ENCODE measurements around the gene CPHXL2. TPM values are rescaled to one million over a fixed set of nuclear protein-coding genes. Genes with fewer than 3 reads are reported as not detected.

The CPHXL2 gene
- total RNA-seq, 1 experiment from 2014 or later: not detected

DNA sequence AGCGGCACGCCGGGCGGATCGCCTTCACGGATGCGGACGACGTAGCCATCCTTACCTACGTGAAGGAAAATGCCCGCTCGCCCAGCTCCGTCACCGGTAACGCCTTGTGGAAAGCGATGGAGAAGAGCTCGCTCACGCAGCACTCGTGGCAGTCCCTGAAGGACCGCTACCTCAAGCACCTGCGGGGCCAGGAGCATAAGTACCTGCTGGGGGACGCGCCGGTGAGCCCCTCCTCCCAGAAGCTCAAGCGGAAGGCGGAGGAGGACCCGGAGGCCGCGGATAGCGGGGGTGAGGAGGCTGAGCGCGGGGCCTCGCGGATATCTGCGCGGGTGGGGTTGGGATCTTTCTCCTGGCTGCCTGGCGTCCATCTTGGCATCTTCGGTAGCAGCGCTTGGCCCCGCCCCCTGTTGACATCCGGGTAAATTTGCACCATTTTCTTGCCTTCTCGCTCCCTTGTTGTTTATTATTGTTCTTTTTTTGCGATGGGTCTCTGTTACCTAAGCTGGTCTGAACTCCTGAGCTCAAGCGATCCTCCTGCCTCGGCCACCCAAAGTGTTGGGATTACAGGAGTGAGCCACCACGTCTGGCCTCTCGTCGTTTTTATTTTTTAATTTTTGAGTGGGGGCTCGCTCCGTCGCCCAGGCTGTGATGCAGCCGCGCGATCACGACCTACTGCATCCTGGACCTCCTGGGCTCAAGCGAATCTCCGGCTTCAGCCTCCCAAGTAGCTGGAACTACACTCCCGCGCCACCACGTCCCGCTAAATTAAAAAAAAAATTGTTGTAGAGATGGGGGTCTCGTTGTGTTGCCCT is 28.3 kb downstream of the CPHXL2 start:
- peaks cover 16% of the 10 kb centered on the region for H3K36me3 ChIP-seq (ENCODE audit: low read depth, low read length)
- H2AFZ ChIP-seq (ENCODE audit: low read length): peak overlapping the region; percentile 81
- intact Hi-C loops (cut with micrococcal nuclease): loop anchor here (5.0 kb wide), 1 partner anchor 91 kb away; the partner anchor contains the start of gene TMEM231
- ChIA-PET CTCF (interaction anchor here (0.6 to 1.0 kb wide), 2 partner anchors 27 to 131 kb away, joined by 3 to 5 read pairs; no protein-coding TSS in a partner anchor), POLR2A (ENCODE audit: unreplicated experiment) (interaction anchor here (0.5 to 1.5 kb wide), 4 partner anchors 23 to 1656 kb away, joined by 3 to 9 read pairs (median 3); partner anchors contain the start of gene ADAT1)
- peaks cover 21% of the 10 kb centered on the region for H3K4me1 ChIP-seq (ENCODE audit: insufficient read depth, low read length)
- peak overlapping the region; percentile 45 for H3K27ac ChIP-seq (ENCODE audit: low read length)
- no peaks in the 10 kb centered on the region for H3K9me3 ChIP-seq (ENCODE audit: low read length)
- no TSS peak for BruUV-seq (replicated peaks)
- no peaks in the 10 kb centered on the region for H3F3A ChIP-seq (ENCODE audit: low read length, unreplicated experiment)
- DNase-seq: peak; percentile 47
- H3K9me2 ChIP-seq (replicated peaks; ENCODE audit: low read length): no peaks in the 10 kb centered on the region
- TF ChIP-seq, protein P1, sequence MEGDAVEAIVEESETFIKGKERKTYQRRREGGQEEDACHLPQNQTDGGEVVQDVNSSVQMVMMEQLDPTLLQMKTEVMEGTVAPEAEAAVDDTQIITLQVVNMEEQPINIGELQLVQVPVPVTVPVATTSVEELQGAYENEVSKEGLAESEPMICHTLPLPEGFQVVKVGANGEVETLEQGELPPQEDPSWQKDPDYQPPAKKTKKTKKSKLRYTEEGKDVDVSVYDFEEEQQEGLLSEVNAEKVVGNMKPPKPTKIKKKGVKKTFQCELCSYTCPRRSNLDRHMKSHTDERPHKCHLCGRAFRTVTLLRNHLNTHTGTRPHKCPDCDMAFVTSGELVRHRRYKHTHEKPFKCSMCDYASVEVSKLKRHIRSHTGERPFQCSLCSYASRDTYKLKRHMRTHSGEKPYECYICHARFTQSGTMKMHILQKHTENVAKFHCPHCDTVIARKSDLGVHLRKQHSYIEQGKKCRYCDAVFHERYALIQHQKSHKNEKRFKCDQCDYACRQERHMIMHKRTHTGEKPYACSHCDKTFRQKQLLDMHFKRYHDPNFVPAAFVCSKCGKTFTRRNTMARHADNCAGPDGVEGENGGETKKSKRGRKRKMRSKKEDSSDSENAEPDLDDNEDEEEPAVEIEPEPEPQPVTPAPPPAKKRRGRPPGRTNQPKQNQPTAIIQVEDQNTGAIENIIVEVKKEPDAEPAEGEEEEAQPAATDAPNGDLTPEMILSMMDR (conservative IDR thresholded peaks at IDR 0.05; ENCODE audit: low read depth, low read length): no peak
- TF ChIP-seq EZH2 (IDR thresholded peaks at IDR 0.05; ENCODE audit: low read length, unreplicated experiment): no peak
- no peak for TF ChIP-seq EZH2phosphoT487 (IDR thresholded peaks at IDR 0.05; ENCODE audit: borderline replicate concordance, low read length)
- peak overlapping the region; percentile 100 for H3K4me3 ChIP-seq (ENCODE audit: low read length)
- H4K20me1 ChIP-seq (ENCODE audit: low read length): peaks cover 30% of the 10 kb centered on the region; the same call in 1 of the 2 replicates
- no peaks in the 10 kb centered on the region for H3K27me3 ChIP-seq (ENCODE audit: low read length)
- ATAC-seq: peak; percentile 32
- H3K9ac ChIP-seq (ENCODE audit: low read length): peak overlapping the region; percentile 99
- H3K4me2 ChIP-seq (ENCODE audit: low read length): peak overlapping the region; percentile 83
- peaks cover 95% of the 10 kb centered on the region for H3K79me2 ChIP-seq (ENCODE audit: low read length)

DNA sequence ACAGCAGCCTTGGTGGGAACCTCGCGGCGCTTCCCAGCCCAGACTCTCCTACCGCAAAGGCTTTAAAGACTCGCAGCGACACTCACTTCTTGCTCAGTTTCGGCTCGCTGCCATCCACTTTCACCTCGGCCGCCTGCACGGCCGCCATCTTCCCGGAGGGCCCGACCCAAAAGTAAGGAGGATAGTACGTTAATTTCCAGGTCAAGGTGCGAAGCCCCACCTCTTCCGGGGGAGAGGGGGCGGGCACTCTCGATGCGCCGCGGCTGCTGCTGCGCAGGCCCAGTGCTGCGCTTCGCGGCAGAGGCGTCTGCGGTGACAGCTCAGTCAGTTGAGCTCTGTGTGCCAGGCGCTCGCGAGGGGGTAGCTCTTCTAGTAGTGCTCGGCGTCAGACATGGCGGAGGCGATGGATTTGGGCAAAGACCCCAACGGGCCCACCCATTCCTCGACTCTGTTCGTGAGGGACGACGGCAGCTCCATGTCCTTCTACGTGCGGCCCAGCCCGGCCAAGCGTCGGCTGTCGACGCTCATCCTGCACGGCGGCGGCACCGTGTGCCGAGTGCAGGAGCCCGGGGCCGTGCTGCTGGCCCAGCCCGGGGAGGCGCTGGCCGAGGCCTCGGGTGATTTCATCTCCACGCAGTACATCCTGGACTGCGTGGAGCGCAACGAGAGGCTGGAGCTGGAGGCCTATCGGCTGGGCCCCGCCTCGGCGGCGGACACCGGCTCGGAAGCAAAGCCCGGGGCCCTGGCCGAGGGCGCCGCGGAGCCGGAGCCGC is 29.1 kb downstream of the CPHXL2 start, which contains the start of the genes KARS1 and TERF2IP:
Gene KARS1, minus strand, starts transcription at position 174 of the 773 bp plus-strand sequence. Its CDS starts 26 bp downstream, at position 148.
Gene TERF2IP, plus strand, starts transcription at position 282 of the 773 bp plus-strand sequence. Its CDS starts 110 bp downstream, at position 392.
- ChIA-PET CTCF (interaction anchor here (0.5 to 1.0 kb wide), 2 partner anchors 27 to 130 kb away, joined by 3 to 7 read pairs; no protein-coding TSS in a partner anchor), POLR2A (ENCODE audit: unreplicated experiment) (interaction anchor here (0.5 to 1.5 kb wide), 6 partner anchors 21 to 1657 kb away, joined by 3 to 9 read pairs (median 3); partner anchors contain the start of gene ADAT1)
- DNase-seq (peak; percentile 90), ATAC-seq (peak; percentile 91)
- H3K27ac ChIP-seq (ENCODE audit: low read length): peak within 1 kb of the TSS; percentile 50
- peaks cover 20% of the 10 kb centered on the region for H3K36me3 ChIP-seq (ENCODE audit: low read depth, low read length)
- no peaks in the 10 kb centered on the region for H3K9me3 ChIP-seq (ENCODE audit: low read length)
- H3K4me1 ChIP-seq (ENCODE audit: insufficient read depth, low read length): peaks cover 21% of the 10 kb centered on the region
- intact Hi-C loops (cut with micrococcal nuclease): loop anchor here (2.0 to 5.0 kb wide), 2 partner anchors 25 to 90 kb away; partner anchors contain the start of genes ADAT1 and TMEM231
- H3K27me3 ChIP-seq (ENCODE audit: low read length): no peaks in the 10 kb centered on the region
- peak within 1 kb of the TSS; percentile 81 for H2AFZ ChIP-seq (ENCODE audit: low read length)
- no peaks in the 10 kb centered on the region for H3K9me2 ChIP-seq (replicated peaks; ENCODE audit: low read length)
- H4K20me1 ChIP-seq (ENCODE audit: low read length): peaks cover 30% of the 10 kb centered on the region; the same call in 1 of the 2 replicates
- no peak for TF ChIP-seq EZH2 (IDR thresholded peaks at IDR 0.05; ENCODE audit: low read length, unreplicated experiment)
- TF ChIP-seq EZH2phosphoT487 (IDR thresholded peaks at IDR 0.05; ENCODE audit: borderline replicate concordance, low read length): no peak
- TF ChIP-seq, protein P1 (conservative IDR thresholded peaks at IDR 0.05; ENCODE audit: low read depth, low read length): no peak
- peak within 1 kb of the TSS; percentile 99 for H3K9ac ChIP-seq (ENCODE audit: low read length)
- peaks cover 95% of the 10 kb centered on the region for H3K79me2 ChIP-seq (ENCODE audit: low read length)
- BruUV-seq (replicated peaks): no TSS peak
- H3K4me2 ChIP-seq (ENCODE audit: low read length): peak within 1 kb of the TSS; percentile 83
- H3K4me3 ChIP-seq (ENCODE audit: low read length): peak within 1 kb of the TSS; percentile 100
- no peaks in the 10 kb centered on the region for H3F3A ChIP-seq (ENCODE audit: low read length, unreplicated experiment)
